ENCODE results near the gene PARD3.

The PARD3 gene

DNA sequence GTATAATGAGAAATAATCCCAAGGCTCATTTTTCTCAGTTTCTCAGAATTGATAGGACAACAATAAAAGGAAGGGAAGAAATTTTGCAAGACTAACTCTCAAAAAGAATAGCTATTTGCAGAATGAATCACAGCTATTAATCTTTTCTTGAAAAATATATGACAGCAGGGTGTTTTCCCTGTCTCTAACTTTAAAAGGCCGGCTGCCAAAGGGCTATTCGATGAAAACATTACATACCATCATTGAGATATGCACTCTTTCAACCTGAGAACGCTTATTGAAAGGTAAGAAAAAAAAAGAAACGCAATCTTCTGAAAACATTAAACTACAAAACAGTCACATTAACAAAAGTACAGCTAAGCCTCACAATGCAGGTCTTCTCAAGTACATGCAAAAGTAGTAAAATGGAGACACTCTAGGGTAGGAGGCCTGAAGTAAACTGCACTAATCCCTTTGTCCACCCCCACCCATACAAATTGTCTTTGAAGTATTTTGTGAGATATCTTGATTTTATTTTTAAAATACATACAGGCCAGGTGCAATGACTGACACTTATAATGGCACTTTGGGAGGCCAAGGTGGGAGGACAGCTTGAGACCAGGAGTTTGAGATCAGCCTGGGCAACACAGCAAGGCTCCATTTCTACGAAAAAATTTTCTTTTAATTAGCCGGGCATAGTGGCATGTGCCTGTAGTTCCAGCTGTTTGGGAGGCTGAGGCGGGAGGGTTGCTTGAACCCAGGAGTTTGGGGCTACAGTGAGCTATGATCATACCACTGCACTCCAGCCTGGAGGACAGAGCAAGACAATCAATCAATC, 83.0 kb downstream of the PARD3 start:
- no peak for DNase-seq (ENCODE audit: low read depth)
- H3K4me3 ChIP-seq (ENCODE audit: low read depth, low read length), result no peak overlapping the region
- TF ChIP-seq, protein P1, sequence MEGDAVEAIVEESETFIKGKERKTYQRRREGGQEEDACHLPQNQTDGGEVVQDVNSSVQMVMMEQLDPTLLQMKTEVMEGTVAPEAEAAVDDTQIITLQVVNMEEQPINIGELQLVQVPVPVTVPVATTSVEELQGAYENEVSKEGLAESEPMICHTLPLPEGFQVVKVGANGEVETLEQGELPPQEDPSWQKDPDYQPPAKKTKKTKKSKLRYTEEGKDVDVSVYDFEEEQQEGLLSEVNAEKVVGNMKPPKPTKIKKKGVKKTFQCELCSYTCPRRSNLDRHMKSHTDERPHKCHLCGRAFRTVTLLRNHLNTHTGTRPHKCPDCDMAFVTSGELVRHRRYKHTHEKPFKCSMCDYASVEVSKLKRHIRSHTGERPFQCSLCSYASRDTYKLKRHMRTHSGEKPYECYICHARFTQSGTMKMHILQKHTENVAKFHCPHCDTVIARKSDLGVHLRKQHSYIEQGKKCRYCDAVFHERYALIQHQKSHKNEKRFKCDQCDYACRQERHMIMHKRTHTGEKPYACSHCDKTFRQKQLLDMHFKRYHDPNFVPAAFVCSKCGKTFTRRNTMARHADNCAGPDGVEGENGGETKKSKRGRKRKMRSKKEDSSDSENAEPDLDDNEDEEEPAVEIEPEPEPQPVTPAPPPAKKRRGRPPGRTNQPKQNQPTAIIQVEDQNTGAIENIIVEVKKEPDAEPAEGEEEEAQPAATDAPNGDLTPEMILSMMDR (IDR thresholded peaks at IDR 0.05; ENCODE audit: control insufficient read depth, extremely low read depth, insufficient read depth), result no peak

- DNase-seq (ENCODE audit: low read depth), result no peak
- TF ChIP-seq, protein P1 (IDR thresholded peaks at IDR 0.05; ENCODE audit: control insufficient read depth, extremely low read depth, insufficient read depth), result no peak
- no peak overlapping the region for H3K4me3 ChIP-seq (ENCODE audit: low read depth, low read length)
Observed at GRCh38 chr10:34731213-34731612, 83.9 kb downstream of the PARD3 start.

DNA sequence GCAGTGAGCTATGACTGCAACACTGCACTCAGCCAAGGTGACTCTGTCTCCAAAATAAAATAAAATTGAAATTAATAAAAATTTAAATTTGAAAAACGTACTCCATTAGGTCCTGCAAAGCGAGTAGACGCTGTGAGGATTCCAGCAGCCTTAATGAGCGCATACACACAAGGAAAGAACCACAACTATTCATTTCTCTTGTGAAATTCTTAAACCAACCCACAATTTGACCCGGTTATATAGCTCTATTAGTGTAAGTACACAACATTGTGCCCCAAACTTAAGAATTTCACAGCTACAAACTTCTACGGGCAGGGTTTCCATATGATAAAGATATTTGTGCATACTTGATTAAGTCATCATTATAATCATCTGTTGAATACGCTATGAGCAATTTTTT, 84.4 kb downstream of the PARD3 start:
- TF ChIP-seq, protein P1 (IDR thresholded peaks at IDR 0.05; ENCODE audit: control insufficient read depth, extremely low read depth, insufficient read depth), result no peak
- no peak overlapping the region for H3K4me3 ChIP-seq (ENCODE audit: low read depth, low read length)
- DNase-seq (ENCODE audit: low read depth), result no peak

DNA sequence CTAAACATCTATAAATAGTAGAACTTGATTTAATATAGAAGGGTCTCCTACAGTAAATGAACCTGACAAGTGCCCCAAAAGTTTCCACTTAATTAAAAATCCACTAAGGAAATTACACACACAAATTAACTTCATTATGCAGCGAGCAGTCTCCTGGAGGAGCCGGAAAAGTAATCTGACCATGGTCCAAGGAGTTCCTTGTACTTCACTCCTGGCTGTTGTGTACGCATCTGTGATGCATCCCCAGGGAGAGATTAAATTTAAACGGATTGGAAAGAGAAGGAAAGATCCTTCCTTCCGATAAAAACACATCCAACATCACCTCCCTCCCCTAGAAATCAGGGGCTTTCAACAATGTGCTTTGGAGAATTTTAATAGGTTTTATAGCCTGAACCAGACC, 85.5 kb downstream of the PARD3 start:
- TF ChIP-seq, protein P1 (IDR thresholded peaks at IDR 0.05; ENCODE audit: control insufficient read depth, extremely low read depth, insufficient read depth), result no peak
- DNase-seq (ENCODE audit: low read depth), result no peak

DNA sequence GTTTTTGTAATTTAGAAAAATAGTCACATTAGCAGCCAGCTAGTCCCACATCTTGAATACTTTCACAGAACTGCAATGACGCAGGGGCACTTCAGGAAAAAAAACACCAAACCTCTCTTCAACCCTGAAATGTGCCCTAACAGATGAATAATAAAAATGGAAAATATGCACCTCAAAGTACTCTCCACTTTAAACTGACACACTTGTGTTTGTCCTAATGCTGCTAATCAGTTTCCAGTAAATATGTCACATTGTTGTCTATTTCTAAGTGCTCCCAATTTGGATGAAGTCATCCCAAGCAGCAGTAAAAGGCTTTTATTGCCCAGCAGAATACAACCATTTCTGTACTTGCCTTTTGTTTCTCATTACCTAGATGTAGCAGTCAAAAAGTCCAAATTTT, 86.7 kb downstream of the PARD3 start:
- no peak for DNase-seq (ENCODE audit: low read depth)
- no peak overlapping the region for H3K4me3 ChIP-seq (ENCODE audit: low read depth, low read length)
- TF ChIP-seq, protein P1 (IDR thresholded peaks at IDR 0.05; ENCODE audit: control insufficient read depth, extremely low read depth, insufficient read depth), result no peak

More for the DNA sequence above, 85.5 kb downstream of the PARD3 start:
- no peak overlapping the region for H3K4me3 ChIP-seq (ENCODE audit: low read depth, low read length)

GRCh38 chr10:34727595-34728033, 87.5 kb downstream of the PARD3 start:
- TF ChIP-seq, protein P1 (IDR thresholded peaks at IDR 0.05; ENCODE audit: control insufficient read depth, extremely low read depth, insufficient read depth), result no peak
- H3K4me3 ChIP-seq (ENCODE audit: low read depth, low read length), result no peak overlapping the region
- DNase-seq (ENCODE audit: low read depth), result no peak

- no peak for DNase-seq (ENCODE audit: low read depth)
- H3K4me3 ChIP-seq (ENCODE audit: low read depth, low read length), result no peak overlapping the region
- TF ChIP-seq, protein P1 (IDR thresholded peaks at IDR 0.05; ENCODE audit: control insufficient read depth, extremely low read depth, insufficient read depth), result no peak
Observed at GRCh38 chr10:34726862-34727261, 88.2 kb downstream of the PARD3 start.
